ENCODE data around the gene MMP20. TPM values are rescaled to one million over a fixed set of nuclear protein-coding genes. Genes with fewer than 3 reads are reported as not detected.

Gene MMP20
- total RNA-seq, 1 donor from 2014 or later, result not detected

GRCh38 chr11:102626676-102627075, 1.5 kb upstream of the MMP20 start:
- H3K27me3 Mint-ChIP-seq (ENCODE audit: unreplicated experiment), result peaks cover 1% of the 10 kb centered on the region
- no peak overlapping the region for H3K27ac Mint-ChIP-seq (ENCODE audit: unreplicated experiment)
- TF ChIP-seq CTCF (IDR thresholded peaks at IDR 0.05; ENCODE audit: unreplicated experiment), result no peak
- H3K4me1 Mint-ChIP-seq (ENCODE audit: unreplicated experiment), result no peaks in the 10 kb centered on the region
- H3K9me3 Mint-ChIP-seq (ENCODE audit: unreplicated experiment), result no peaks in the 10 kb centered on the region
- no peak for DNase-seq (ENCODE audit: low spot score)
- H3K4me3 Mint-ChIP-seq (ENCODE audit: unreplicated experiment), result no peak overlapping the region
- H3K36me3 Mint-ChIP-seq (ENCODE audit: low read depth, unreplicated experiment), result no peaks in the 10 kb centered on the region

DNA sequence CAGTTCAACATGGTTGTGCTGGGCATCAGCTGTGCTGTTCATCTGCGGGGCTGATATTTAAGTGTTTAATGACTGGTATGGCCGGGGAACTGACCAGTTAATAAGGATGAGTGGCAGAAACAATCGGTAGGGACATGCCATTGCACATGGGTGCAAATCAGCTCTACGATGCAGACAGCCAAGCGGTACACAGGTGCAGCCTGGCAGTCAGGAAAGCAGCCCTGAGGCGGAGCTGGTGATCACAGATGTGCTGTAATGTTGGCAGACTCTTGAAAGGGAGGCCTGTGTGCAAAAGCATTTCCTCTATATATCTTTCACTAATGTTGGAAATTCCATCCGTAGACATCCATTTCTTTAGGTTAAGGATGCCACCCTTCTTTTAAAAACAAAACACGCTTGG, 1.1 kb downstream of the MMP20 start:
- H3K9me3 Mint-ChIP-seq (ENCODE audit: unreplicated experiment), result no peaks in the 10 kb centered on the region
- H3K27ac Mint-ChIP-seq (ENCODE audit: unreplicated experiment), result no peak overlapping the region
- no peaks in the 10 kb centered on the region for H3K4me1 Mint-ChIP-seq (ENCODE audit: unreplicated experiment)
- no peaks in the 10 kb centered on the region for H3K36me3 Mint-ChIP-seq (ENCODE audit: low read depth, unreplicated experiment)
- no peak for DNase-seq (ENCODE audit: low spot score)
- peaks cover 4% of the 10 kb centered on the region for H3K27me3 Mint-ChIP-seq (ENCODE audit: unreplicated experiment)
- H3K4me3 Mint-ChIP-seq (ENCODE audit: unreplicated experiment), result no peak overlapping the region
- no peak for TF ChIP-seq CTCF (IDR thresholded peaks at IDR 0.05; ENCODE audit: unreplicated experiment)

DNA sequence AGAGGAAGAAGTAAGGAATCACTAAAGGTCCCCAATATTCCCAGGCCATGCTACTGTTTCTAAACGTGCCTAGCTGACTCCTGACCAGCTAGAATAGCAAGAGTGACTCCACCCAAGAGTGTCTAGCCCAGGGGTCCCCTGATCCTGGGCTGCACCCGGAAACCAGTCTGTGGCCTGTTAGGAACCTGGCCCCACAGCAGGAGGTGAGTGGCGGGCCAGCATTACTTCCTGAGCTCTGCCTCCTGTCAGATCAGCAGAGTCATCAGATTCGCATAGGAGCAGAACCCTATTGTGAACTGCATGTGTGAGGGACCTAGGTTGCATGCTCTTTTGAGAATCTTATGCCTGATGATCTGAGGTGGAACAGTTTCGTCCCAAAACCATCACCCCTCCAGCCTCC, 2.0 kb downstream of the MMP20 start:
- DNase-seq (ENCODE audit: low spot score), result no peak
- no peak overlapping the region for H3K27ac Mint-ChIP-seq (ENCODE audit: unreplicated experiment)
- H3K36me3 Mint-ChIP-seq (ENCODE audit: low read depth, unreplicated experiment), result no peaks in the 10 kb centered on the region
- no peaks in the 10 kb centered on the region for H3K4me1 Mint-ChIP-seq (ENCODE audit: unreplicated experiment)
- TF ChIP-seq CTCF (IDR thresholded peaks at IDR 0.05; ENCODE audit: unreplicated experiment), result no peak
- H3K9me3 Mint-ChIP-seq (ENCODE audit: unreplicated experiment), result no peaks in the 10 kb centered on the region
- peaks cover 4% of the 10 kb centered on the region for H3K27me3 Mint-ChIP-seq (ENCODE audit: unreplicated experiment)
- no peak overlapping the region for H3K4me3 Mint-ChIP-seq (ENCODE audit: unreplicated experiment)

DNA sequence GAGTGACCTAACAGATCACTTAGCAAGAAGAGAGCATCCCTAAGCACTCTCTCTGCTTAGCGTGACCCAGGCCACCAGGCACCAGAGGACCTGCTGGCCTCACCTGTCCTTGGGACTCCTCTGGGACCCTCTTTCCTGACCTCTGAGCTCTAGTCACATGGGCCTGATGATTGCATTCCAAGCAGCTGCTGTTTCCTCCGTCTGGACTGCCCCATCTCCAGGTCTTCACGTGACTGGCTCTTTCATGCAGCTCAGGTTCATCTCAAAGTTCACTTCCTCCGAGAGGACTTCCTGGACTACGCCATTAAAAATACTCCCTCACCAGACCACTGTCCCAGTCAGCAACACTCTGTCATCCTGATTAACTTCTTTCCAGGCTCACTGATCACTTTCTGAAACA, 2.9 kb downstream of the MMP20 start:
- H3K4me3 Mint-ChIP-seq (ENCODE audit: unreplicated experiment), result no peak overlapping the region
- no peak overlapping the region for H3K27ac Mint-ChIP-seq (ENCODE audit: unreplicated experiment)
- H3K27me3 Mint-ChIP-seq (ENCODE audit: unreplicated experiment), result peaks cover 4% of the 10 kb centered on the region
- H3K36me3 Mint-ChIP-seq (ENCODE audit: low read depth, unreplicated experiment), result no peaks in the 10 kb centered on the region
- no peak for DNase-seq (ENCODE audit: low spot score)
- H3K4me1 Mint-ChIP-seq (ENCODE audit: unreplicated experiment), result no peaks in the 10 kb centered on the region
- no peak for TF ChIP-seq CTCF (IDR thresholded peaks at IDR 0.05; ENCODE audit: unreplicated experiment)
- no peaks in the 10 kb centered on the region for H3K9me3 Mint-ChIP-seq (ENCODE audit: unreplicated experiment)

- no peaks in the 10 kb centered on the region for H3K36me3 Mint-ChIP-seq (ENCODE audit: low read depth, unreplicated experiment)
- peaks cover 4% of the 10 kb centered on the region for H3K27me3 Mint-ChIP-seq (ENCODE audit: unreplicated experiment)
- H3K4me3 Mint-ChIP-seq (ENCODE audit: unreplicated experiment), result no peak overlapping the region
- no peak for DNase-seq (ENCODE audit: low spot score)
- no peak for TF ChIP-seq CTCF (IDR thresholded peaks at IDR 0.05; ENCODE audit: unreplicated experiment)
- no peak overlapping the region for H3K27ac Mint-ChIP-seq (ENCODE audit: unreplicated experiment)
- H3K4me1 Mint-ChIP-seq (ENCODE audit: unreplicated experiment), result no peaks in the 10 kb centered on the region
- no peaks in the 10 kb centered on the region for H3K9me3 Mint-ChIP-seq (ENCODE audit: unreplicated experiment)
Measured at GRCh38 chr11:102620818-102621561, 4.1 kb downstream of the MMP20 start.

Measured in endothelial cell (in vitro differentiated cells).